PFSK-1 (cell line): Measurements from ENCODE around the gene LRRC74B.

Source experiments
- FOXP2 ChIP-seq: optimal IDR thresholded peaks from 2 replicates; pipeline ENCODE3; 2011; ENCODE audit warnings: borderline replicate concordance, control low read depth, inconsistent platforms; ENCODE audit not compliant: insufficient read depth; ENCODE audit errors: extremely low read length, extremely low read depth
- POLR2AphosphoS5 ChIP-seq: IDR thresholded peaks from 2 replicates; pipeline ENCODE4 v1.6.1; 2012; ENCODE audit warnings: low read depth, mild to moderate bottlenecking, control low read depth, low read length, moderate library complexity
- REST ChIP-seq, 2 experiments: IDR thresholded peaks; 2 replicates each; pipeline versions ENCODE4 v1.6.1 to v1.8.0; 2011 to 2012; ENCODE audit warnings: low read depth in 2 of 2, low read length in 2 of 2, control low read depth in 1 of 2, inconsistent platforms in 1 of 2, mild to moderate bottlenecking in 1 of 2, moderate library complexity in 1 of 2; ENCODE audit not compliant: insufficient read depth in 1 of 2
- SIN3A ChIP-seq: IDR thresholded peaks from 2 replicates; pipeline ENCODE4 v1.6.1; 2012; ENCODE audit warnings: mild to moderate bottlenecking, low read length, moderate library complexity, borderline replicate concordance; ENCODE audit not compliant: insufficient read depth
- TAF1 ChIP-seq: IDR thresholded peaks from 2 replicates; pipeline ENCODE4 v1.6.1; 2012; ENCODE audit warnings: low read length, control low read depth, borderline replicate concordance; ENCODE audit not compliant: insufficient read depth

LRRC74B gene

GRCh38 chr22:21099578-21099977 is 53.8 kb downstream of the LRRC74B start:
- TF ChIP-seq FOXP2 = no peak
- no peak for TF ChIP-seq POLR2AphosphoS5

GRCh38 chr22:21100149-21101032 is 54.6 kb downstream of the LRRC74B start:
- TF ChIP-seq TAF1 = no peak
- TF ChIP-seq FOXP2 = no peak

- TF ChIP-seq FOXP2 (no peak), REST (IDR thresholded peaks at IDR 0.05; ENCODE audit: insufficient read depth in 1 of 2, low read depth in 2 of 2, low read length in 2 of 2) (no peak), SIN3A (no peak), POLR2AphosphoS5 (no peak)
These were observed 56.3 kb downstream of the LRRC74B start for GRCh38 chr22:21101877-21102638.

GRCh38 chr22:21102659-21103267 is 57.0 kb downstream of the LRRC74B start:
- TF ChIP-seq SIN3A (no peak), REST (IDR thresholded peaks at IDR 0.05; ENCODE audit: insufficient read depth in 1 of 2, low read depth in 2 of 2, low read length in 2 of 2) (no peak), FOXP2 (peak; percentile 74)

GRCh38 chr22:21103633-21104032 is 57.9 kb downstream of the LRRC74B start:
- TF ChIP-seq POLR2AphosphoS5 (no peak), SIN3A (no peak), REST (IDR thresholded peaks at IDR 0.05; ENCODE audit: insufficient read depth in 1 of 2, low read depth in 2 of 2, low read length in 2 of 2) (no peak), TAF1 (no peak), FOXP2 (no peak)
